Type B pancreatic cell (in vitro differentiated cells): Measurements from ENCODE around the gene KCNK7. TPM values are rescaled to one million over a fixed set of nuclear protein-coding genes. Genes with fewer than 3 reads are reported as not detected.
A peak's percentile ranks its signal among the peaks of the same experiment; 100 is the strongest.

Source experiments
- DNase-seq: peaks from one replicate; pipeline ENCODE4 v3.0.0; 2021; ENCODE audit warnings: mixed read lengths; ENCODE audit not compliant: unreplicated experiment; ENCODE audit errors: extremely low spot score
- H3K27ac Mint-ChIP-seq: 2 replicates; pipeline ENCODE4 v1.8.0; 2021; ENCODE audit warnings: mild to moderate bottlenecking, mixed read lengths
- H3K27me3 Mint-ChIP-seq: 2 replicates; pipeline ENCODE4 v1.8.0; 2021; ENCODE audit warnings: mixed read lengths
- H3K36me3 Mint-ChIP-seq: 2 replicates; pipeline ENCODE4 v1.8.0; 2021; ENCODE audit warnings: mixed read lengths
- H3K4me1 Mint-ChIP-seq: one replicate; pipeline ENCODE4 v1.8.0; 2021; ENCODE audit warnings: mixed read lengths; ENCODE audit not compliant: unreplicated experiment
- H3K4me3 Mint-ChIP-seq: 2 replicates; pipeline ENCODE4 v1.8.0; 2021; ENCODE audit warnings: mild to moderate bottlenecking, mixed read lengths
- H3K9me3 Mint-ChIP-seq: 2 replicates; pipeline ENCODE4 v1.8.0; 2021; ENCODE audit warnings: mixed read lengths
- CTCF ChIP-seq: fragments of 200-600 bp; sonication (generic); conservative IDR thresholded peaks from 2 replicates; pipeline ENCODE4 v1.5.0; 2021; ENCODE audit warnings: antibody characterized with exemption, mild to moderate bottlenecking
- total RNA-seq: library from RNA; stranded (reverse); gene quantifications from 2 replicates; pipeline ENCODE4 v1.2.1, GENCODE V29; 2021; ENCODE audit warnings: low replicate concordance

KCNK7 gene
- total RNA-seq, 1 donor from 2014 or later = 0.36 TPM

GRCh38 chr11:65580756-65581155, 14.8 kb downstream of the KCNK7 start:
- no peaks in the 10 kb centered on the region for H3K9me3 Mint-ChIP-seq
- no peak overlapping the region for H3K4me3 Mint-ChIP-seq
- no peak for TF ChIP-seq CTCF
- no peak overlapping the region for H3K27ac Mint-ChIP-seq
- no peaks in the 10 kb centered on the region for H3K36me3 Mint-ChIP-seq
- peaks cover 8% of the 10 kb centered on the region for H3K4me1 Mint-ChIP-seq
- H3K27me3 Mint-ChIP-seq = peaks cover 27% of the 10 kb centered on the region
- no peak for DNase-seq

- H3K36me3 Mint-ChIP-seq = no peaks in the 10 kb centered on the region
- TF ChIP-seq CTCF = no peak
- DNase-seq = no peak
- no peak overlapping the region for H3K4me3 Mint-ChIP-seq
- H3K9me3 Mint-ChIP-seq = no peaks in the 10 kb centered on the region
- H3K27ac Mint-ChIP-seq = no peak overlapping the region
- peaks cover 13% of the 10 kb centered on the region for H3K4me1 Mint-ChIP-seq
- H3K27me3 Mint-ChIP-seq = peaks cover 32% of the 10 kb centered on the region
Measured at GRCh38 chr11:65580031-65580692, 15.4 kb downstream of the KCNK7 start.

- peaks cover 17% of the 10 kb centered on the region for H3K4me1 Mint-ChIP-seq
- no peak for DNase-seq
- H3K27me3 Mint-ChIP-seq = peaks cover 33% of the 10 kb centered on the region
- no peak for TF ChIP-seq CTCF
- H3K4me3 Mint-ChIP-seq = no peak overlapping the region
- H3K27ac Mint-ChIP-seq = no peak overlapping the region
- no peaks in the 10 kb centered on the region for H3K9me3 Mint-ChIP-seq
- no peaks in the 10 kb centered on the region for H3K36me3 Mint-ChIP-seq
Measured at GRCh38 chr11:65579291-65579690, 16.3 kb downstream of the KCNK7 start.

- Mint-ChIP-seq H3K36me3 (no peaks in the 10 kb centered on the region), H3K27ac (peak overlapping the region; percentile 62), H3K9me3 (no peaks in the 10 kb centered on the region), H3K4me1 (peaks cover 17% of the 10 kb centered on the region), H3K27me3 (peaks cover 29% of the 10 kb centered on the region), H3K4me3 (peak overlapping the region; percentile 73)
- no peak for DNase-seq
- TF ChIP-seq CTCF = no peak
Measured at GRCh38 chr11:65578667-65579066, 16.9 kb downstream of the KCNK7 start.

GRCh38 chr11:65578134-65578533, 17.5 kb downstream of the KCNK7 start:
- H3K27ac Mint-ChIP-seq = peak overlapping the region; percentile 62
- H3K4me3 Mint-ChIP-seq = peak overlapping the region; percentile 73

More at GRCh38 chr11:65578134-65578533, 17.5 kb downstream of the KCNK7 start:
- H3K27me3 Mint-ChIP-seq = peaks cover 26% of the 10 kb centered on the region
- DNase-seq = no peak
- H3K36me3 Mint-ChIP-seq = no peaks in the 10 kb centered on the region
- H3K4me1 Mint-ChIP-seq = peaks cover 17% of the 10 kb centered on the region
- H3K9me3 Mint-ChIP-seq = no peaks in the 10 kb centered on the region
- no peak for TF ChIP-seq CTCF
